Peyer's patch (tissue), 4 donors: ENCODE data around the gene ZNF69. TPM values are rescaled to one million over a fixed set of nuclear protein-coding genes. Genes with fewer than 3 reads are reported as not detected.
A peak's percentile ranks its signal among the peaks of the same experiment; 100 is the strongest.
"Not testable (repeated sequence)": the region's sequence is repeated elsewhere in the genome, so short reads cannot be mapped to it uniquely, and the experiment has no call there.

Experiments
- DNase-seq, 3 donors: peaks; one replicate each; pipeline ENCODE4 v3.0.0-alpha.2; 2017 to 2019
- H3K27ac ChIP-seq, 4 donors: fragments of 200-600 bp; sonication (generic); one replicate each; pipeline ENCODE4 v1.5.1; 2016 to 2019
- H3K27me3 ChIP-seq, 2 donors: fragments of 200-600 bp; sonication (generic); one replicate each; pipeline ENCODE4 v1.5.1; 2019
- H3K36me3 ChIP-seq, 3 donors: fragments of 200-600 bp; sonication (generic); one replicate each; pipeline ENCODE4 v1.5.1; 2016 to 2019
- H3K4me1 ChIP-seq, 4 donors: fragments of 200-600 bp; sonication (generic); one replicate each; pipeline ENCODE4 v1.5.1; 2016 to 2019
- H3K4me3 ChIP-seq, 4 donors: fragments of 200-600 bp; sonication (generic); 1 replicate in 3 of 4; 2 replicates in 1 of 4; pipeline ENCODE4 v1.5.1; 2016 to 2019; ENCODE audit warnings: mild to moderate bottlenecking in 1 of 4
- H3K9me3 ChIP-seq, 4 donors: fragments of 200-600 bp; sonication (generic); one replicate each; pipeline ENCODE4 v1.5.1; 2016 to 2019; ENCODE audit warnings: mild to moderate bottlenecking in 1 of 4
- CTCF ChIP-seq, 6 experiments: fragments of 450-650 bp in 4 of 6; fragments of 200-600 bp in 2 of 6; sonication (generic) in 1 of 6; IDR thresholded peaks; one replicate each; pipeline ENCODE4 v1.5.1; 2017 to 2019; ENCODE audit warnings: antibody characterized with exemption in 6 of 6, mild to moderate bottlenecking in 3 of 6, moderate library complexity in 1 of 6
- POLR2A ChIP-seq, 2 donors: fragments of 450-650 bp; IDR thresholded peaks; one replicate each; pipeline ENCODE4 v1.5.1; 2017; ENCODE audit warnings: antibody characterized with exemption in 2 of 2, mild to moderate bottlenecking in 2 of 2, moderate library complexity in 2 of 2
- total RNA-seq, 4 donors: library from RNA; depleted of rRNA; stranded (reverse); fragments of >200 nt; gene quantifications; one replicate each; pipeline ENCODE4 v1.1.0, GENCODE V29; 2016

The ZNF69 gene
- 10 to 100 TPM in 3 of 4 donors, 1 to 10 TPM in 1; 8.9 to 19.8 (median 14.5) TPM for total RNA-seq

- peaks cover 0 to 4% (median 2%) of the 10 kb centered on the region in 4 donors for H3K4me1 ChIP-seq
- peak; percentile 89 to 93 (median 92) for DNase-seq
- peak within 1 kb of the TSS; percentile 47 to 68 (median 59) for H3K4me3 ChIP-seq
- H3K27ac ChIP-seq: peak within 1 kb of the TSS; percentile 70 to 87 (median 78)
- H3K27me3 ChIP-seq: no peaks in the 10 kb centered on the region
- H3K9me3 ChIP-seq: no peaks in the 10 kb centered on the region
- H3K36me3 ChIP-seq: no peaks in the 10 kb centered on the region
- TF ChIP-seq CTCF (IDR thresholded peaks at IDR 0.05) (peak in 3 of 6 experiments; percentile 28 to 42 (median 33)), POLR2A (IDR thresholded peaks at IDR 0.05) (peak in 1 of 2 donors; percentile 18)
Observed at GRCh38 chr19:11887611-11888531, at the start of gene ZNF69. ZNF69 (plus strand) TSS chr19:11887782; CDS start chr19:11887924, 142 bp downstream.

DNA sequence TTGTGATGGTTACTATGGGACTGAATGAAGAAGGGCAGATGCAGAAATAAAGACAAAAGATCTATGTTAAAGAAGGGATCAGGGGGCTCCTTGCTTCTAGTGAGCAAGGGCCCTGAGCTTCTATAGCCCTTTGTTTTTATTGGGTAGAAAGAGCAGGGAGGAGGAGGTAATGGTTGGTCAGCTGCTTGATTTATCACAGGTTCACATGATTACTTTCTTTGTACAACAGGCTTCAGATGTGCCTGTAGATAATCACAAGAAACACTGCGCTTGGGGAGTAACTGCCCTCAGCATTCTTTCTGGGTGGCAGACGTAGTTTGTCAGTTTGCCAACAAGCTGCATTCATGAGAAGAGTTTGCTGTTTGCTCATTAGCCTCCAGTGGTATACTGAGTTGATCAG is 43.9 kb upstream of the ZNF69 start:
- Histone ChIP-seq H3K36me3 (no peaks in the 10 kb centered on the region), H3K9me3 (no peaks in the 10 kb centered on the region), H3K4me3 (no peak overlapping the region), H3K27me3 (no peaks in the 10 kb centered on the region), H3K27ac (no peak overlapping the region), H3K4me1 (peaks cover 0 to 7% (median 0%) of the 10 kb centered on the region in 4 donors)
- no peak for DNase-seq
- TF ChIP-seq CTCF (IDR thresholded peaks at IDR 0.05) (no peak), POLR2A (IDR thresholded peaks at IDR 0.05) (no peak)

- DNase-seq, H3K4me3 ChIP-seq, H3K9me3 ChIP-seq, H3K36me3 ChIP-seq, H3K27me3 ChIP-seq, H3K4me1 ChIP-seq, H3K27ac ChIP-seq: not testable (repeated sequence)
Observed at GRCh38 chr19:11847615-11848014, 40.0 kb upstream of the ZNF69 start.

DNA sequence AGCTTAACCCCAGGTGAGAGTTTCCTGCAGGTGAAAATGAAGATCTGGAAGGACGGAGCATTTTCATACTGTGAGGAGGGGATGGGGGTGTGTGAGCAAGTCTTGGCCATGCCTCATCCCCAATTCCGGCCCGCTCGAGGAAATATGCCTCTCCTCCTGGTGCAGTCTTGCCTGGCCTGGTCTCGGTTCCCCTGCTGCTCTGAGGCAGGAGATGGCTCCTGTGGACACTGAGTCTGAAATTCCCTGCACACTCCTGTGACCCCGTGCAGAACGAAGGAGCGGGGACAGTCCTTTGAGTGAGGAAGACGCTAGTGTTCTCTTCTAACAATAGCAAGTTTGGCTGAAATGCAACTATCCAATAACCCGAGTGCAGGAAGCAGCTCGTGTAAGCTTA is 39.4 kb upstream of the ZNF69 start:
- no peak for DNase-seq

GRCh38 chr19:11848594-11849469 is 38.8 kb upstream of the ZNF69 start, which contains the start of gene ZNF439:
ZNF439 (plus strand) TSS chr19:11848726; CDS start chr19:11848868, 142 bp downstream.
- H3K27ac ChIP-seq: peak within 1 kb of the TSS; percentile 45 to 85 (median 66)
- TF ChIP-seq CTCF (IDR thresholded peaks at IDR 0.05) (no peak), POLR2A (IDR thresholded peaks at IDR 0.05) (peak; percentile 41 to 46)
- no peaks in the 10 kb centered on the region for H3K36me3 ChIP-seq
- H3K4me1 ChIP-seq: peaks cover 0 to 7% (median 0%) of the 10 kb centered on the region in 4 donors
- H3K27me3 ChIP-seq: no peaks in the 10 kb centered on the region
- DNase-seq: peak; percentile 95 to 98 (median 97)
- H3K4me3 ChIP-seq: peak within 1 kb of the TSS; percentile 62 to 77 (median 72)
- no peaks in the 10 kb centered on the region for H3K9me3 ChIP-seq

More for the DNA sequence above, 39.4 kb upstream of the ZNF69 start:
- H3K27me3 ChIP-seq: no peaks in the 10 kb centered on the region
- H3K36me3 ChIP-seq: no peaks in the 10 kb centered on the region
- peak overlapping the region; percentile 62 to 77 (median 72) for H3K4me3 ChIP-seq
- TF ChIP-seq CTCF (IDR thresholded peaks at IDR 0.05) (no peak), POLR2A (IDR thresholded peaks at IDR 0.05) (no peak)
- peaks cover 0 to 7% (median 0%) of the 10 kb centered on the region in 4 donors for H3K4me1 ChIP-seq
- H3K27ac ChIP-seq: peak overlapping the region in 3 of 4 donors; percentile 45 to 85 (median 65)
- H3K9me3 ChIP-seq: no peaks in the 10 kb centered on the region

DNA sequence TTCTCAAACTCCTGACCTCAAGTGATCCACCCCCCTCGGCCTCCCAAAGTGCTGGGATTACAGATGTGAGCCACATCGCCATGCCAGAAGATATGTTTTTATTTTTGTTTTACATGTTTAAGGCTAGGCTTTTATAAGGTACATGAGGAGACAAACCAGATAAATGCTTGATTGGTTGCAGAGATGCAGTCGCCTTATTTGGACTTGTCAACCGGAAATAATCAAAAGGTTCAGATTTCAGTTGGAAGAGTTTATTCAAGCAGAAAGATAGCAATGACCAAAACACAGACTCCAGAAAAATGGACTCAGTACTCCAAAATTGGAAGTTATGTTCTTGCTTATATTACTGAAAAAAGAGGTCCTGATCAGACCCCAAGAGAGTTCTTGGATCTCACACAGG is 37.3 kb upstream of the ZNF69 start:
- H3K36me3 ChIP-seq, H3K4me3 ChIP-seq, H3K27ac ChIP-seq, H3K4me1 ChIP-seq, H3K9me3 ChIP-seq, H3K27me3 ChIP-seq, DNase-seq: not testable (repeated sequence)
